HepG2 (cell line): Measurements from ENCODE around the gene NCOA6. TPM values are rescaled to one million over a fixed set of nuclear protein-coding genes. Genes with fewer than 3 reads are reported as not detected.

Experiments used
- CBFB ChIP-seq: sonication (generic); formaldehyde crosslinking; IDR thresholded peaks from 2 replicates; pipeline ENCODE4 v1.4.0; 2020; ENCODE audit warnings: missing genetic modification reagents
- HOXA9 ChIP-seq: sonication (generic); formaldehyde crosslinking; IDR thresholded peaks from 2 replicates; pipeline ENCODE4 v1.8.1; 2022; ENCODE audit warnings: missing genetic modification reagents, mild to moderate bottlenecking, moderate library complexity, borderline replicate concordance
- NRL ChIP-seq: sonication (generic); formaldehyde crosslinking; IDR thresholded peaks from 2 replicates; pipeline ENCODE4 v1.5.0; 2020; ENCODE audit warnings: missing genetic modification reagents, mild to moderate bottlenecking, moderate library complexity, borderline replicate concordance
- PATZ1 ChIP-seq: sonication (generic); formaldehyde crosslinking; IDR thresholded peaks from 2 replicates; pipeline ENCODE4 v1.4.0; 2020; ENCODE audit warnings: missing genetic modification reagents
- ZNF407 ChIP-seq: sonication (generic); formaldehyde crosslinking; IDR thresholded peaks from one replicate; pipeline ENCODE4 v1.5.1; 2020; ENCODE audit warnings: mild to moderate bottlenecking, missing genetic modification reagents; ENCODE audit errors: not compliant biosample characterization
- ZNF652 ChIP-seq: IDR thresholded peaks from 2 replicates; pipeline ENCODE4 v1.6.1; 2016; ENCODE audit warnings: low read depth, borderline replicate concordance
- ZNF768 ChIP-seq: sonication (generic); formaldehyde crosslinking; IDR thresholded peaks from 2 replicates; pipeline ENCODE4 v1.4.0; 2020; ENCODE audit warnings: missing genetic modification reagents
- ZUFSP ChIP-seq: sonication (generic); formaldehyde crosslinking; IDR thresholded peaks from 2 replicates; pipeline ENCODE4 v1.9.0; 2021; ENCODE audit warnings: missing genetic modification reagents, mild to moderate bottlenecking, borderline replicate concordance
- polyA plus RNA-seq, 8 experiments: library from polyadenylated mRNA; depleted of rRNA in 3 of 8; stranded (reverse) in 7 of 8; unstranded in 1 of 8; fragments of >200 nt; fragmentation: Illumina TruSeq in 4 of 8; extraction: Trizol in 4 of 8; gene quantifications; 2 replicates each; pipeline versions ENCODE4 v1.2.1 to v1.2.3, GENCODE V29; 2011 to 2016; ENCODE audit warnings: low read depth in 4 of 8, missing spikeins in 1 of 8, mixed read lengths in 1 of 8; ENCODE audit not compliant: insufficient read depth in 1 of 8
- total RNA-seq, 5 experiments: library from RNA; depleted of rRNA; stranded (reverse); fragments of >200 nt; fragmentation: Illumina TruSeq; extraction: Trizol; gene quantifications; 2 replicates each; pipeline ENCODE4 v1.2.3, GENCODE V29; 2016; ENCODE audit warnings: low read depth in 1 of 5
- TF ChIP-seq, protein P1 (sequence below): sonication (generic); formaldehyde crosslinking; IDR thresholded peaks from 2 replicates; pipeline ENCODE4 v1.5.0; 2020; ENCODE audit warnings: missing genetic modification reagents
- TF ChIP-seq, protein P2 (sequence below): sonication (generic); formaldehyde crosslinking; conservative IDR thresholded peaks from 2 replicates; pipeline ENCODE4 v1.4.0; 2020; ENCODE audit warnings: missing genetic modification reagents
- TF ChIP-seq, protein P3 (sequence below): sonication (generic); formaldehyde crosslinking; IDR thresholded peaks from 2 replicates; pipeline ENCODE4 v1.8.0; 2022; ENCODE audit warnings: mild to moderate bottlenecking, missing genetic modification reagents, moderate library complexity

NCOA6 gene
- total and polyA plus RNA-seq, 2 of the 13 experiments (the other 11 are each of a cell fraction or from before 2014, with no cell fraction given), result 11.2 to 29.3 TPM

- TF ChIP-seq ZUFSP (CRISPR knock-in tag) (no peak), ZNF768 (CRISPR knock-in tag) (peak; percentile 74; the same call in 1 of the 2 replicates), NRL (peak; percentile 98), PATZ1 (CRISPR knock-in tag) (peak; percentile 99), ZNF407 (CRISPR knock-in tag) (peak; percentile 87), ZNF652 (no peak), CBFB (CRISPR knock-in tag) (peak; percentile 92), HOXA9 (CRISPR knock-in tag) (no peak)
- TF ChIP-seq, protein P1, sequence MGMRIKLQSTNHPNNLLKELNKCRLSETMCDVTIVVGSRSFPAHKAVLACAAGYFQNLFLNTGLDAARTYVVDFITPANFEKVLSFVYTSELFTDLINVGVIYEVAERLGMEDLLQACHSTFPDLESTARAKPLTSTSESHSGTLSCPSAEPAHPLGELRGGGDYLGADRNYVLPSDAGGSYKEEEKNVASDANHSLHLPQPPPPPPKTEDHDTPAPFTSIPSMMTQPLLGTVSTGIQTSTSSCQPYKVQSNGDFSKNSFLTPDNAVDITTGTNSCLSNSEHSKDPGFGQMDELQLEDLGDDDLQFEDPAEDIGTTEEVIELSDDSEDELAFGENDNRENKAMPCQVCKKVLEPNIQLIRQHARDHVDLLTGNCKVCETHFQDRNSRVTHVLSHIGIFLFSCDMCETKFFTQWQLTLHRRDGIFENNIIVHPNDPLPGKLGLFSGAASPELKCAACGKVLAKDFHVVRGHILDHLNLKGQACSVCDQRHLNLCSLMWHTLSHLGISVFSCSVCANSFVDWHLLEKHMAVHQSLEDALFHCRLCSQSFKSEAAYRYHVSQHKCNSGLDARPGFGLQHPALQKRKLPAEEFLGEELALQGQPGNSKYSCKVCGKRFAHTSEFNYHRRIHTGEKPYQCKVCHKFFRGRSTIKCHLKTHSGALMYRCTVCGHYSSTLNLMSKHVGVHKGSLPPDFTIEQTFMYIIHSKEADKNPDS, result peak; percentile 94
- TF ChIP-seq, protein P2, sequence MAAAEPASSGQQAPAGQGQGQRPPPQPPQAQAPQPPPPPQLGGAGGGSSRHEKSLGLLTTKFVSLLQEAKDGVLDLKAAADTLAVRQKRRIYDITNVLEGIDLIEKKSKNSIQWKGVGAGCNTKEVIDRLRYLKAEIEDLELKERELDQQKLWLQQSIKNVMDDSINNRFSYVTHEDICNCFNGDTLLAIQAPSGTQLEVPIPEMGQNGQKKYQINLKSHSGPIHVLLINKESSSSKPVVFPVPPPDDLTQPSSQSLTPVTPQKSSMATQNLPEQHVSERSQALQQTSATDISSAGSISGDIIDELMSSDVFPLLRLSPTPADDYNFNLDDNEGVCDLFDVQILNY (CRISPR knock-in tag), result peak; percentile 56; the same call in 1 of the 2 replicates
- TF ChIP-seq, protein P3, sequence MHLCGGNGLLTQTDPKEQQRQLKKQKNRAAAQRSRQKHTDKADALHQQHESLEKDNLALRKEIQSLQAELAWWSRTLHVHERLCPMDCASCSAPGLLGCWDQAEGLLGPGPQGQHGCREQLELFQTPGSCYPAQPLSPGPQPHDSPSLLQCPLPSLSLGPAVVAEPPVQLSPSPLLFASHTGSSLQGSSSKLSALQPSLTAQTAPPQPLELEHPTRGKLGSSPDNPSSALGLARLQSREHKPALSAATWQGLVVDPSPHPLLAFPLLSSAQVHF (CRISPR knock-in tag), result 0 out of 2 replicates have a peak, but pooled peaks have one; percentile 17
Observed at GRCh38 chr20:34872622-34873224, 47.3 kb upstream of the NCOA6 start, which contains the start of gene GGT7 (continued).
